ENCODE data around the gene NBL1.

- TF ChIP-seq CTCF (conservative IDR thresholded peaks at IDR 0.05; ENCODE audit: low read depth, low read length) (no peak), EZH2 (IDR thresholded peaks at IDR 0.05; ENCODE audit: borderline replicate concordance, low read depth, low read length, poor library complexity, severe bottlenecking) (no peak)
Observed at GRCh38 chr1:19695772-19696171, 51.7 kb downstream of the NBL1 start.
